Mesendoderm (in vitro differentiated cells): ENCODE data around the gene TGFBRAP1.

Experiments
- DNase-seq: peaks from one replicate; pipeline ENCODE4 v3.0.0; 2013
- H2AK5ac ChIP-seq: 2 replicates; pipeline ENCODE4 v1.6.1; 2013; ENCODE audit warnings: low read length, inconsistent platforms
- H2BK120ac ChIP-seq: 2 replicates; pipeline ENCODE4 v1.6.1; 2013; ENCODE audit warnings: low read depth, mild to moderate bottlenecking, low read length, moderate library complexity, mixed read lengths
- H2BK15ac ChIP-seq: replicated peaks from 2 replicates; pipeline ENCODE4 v1.6.1; 2013; ENCODE audit warnings: low read depth, mild to moderate bottlenecking, moderate library complexity
- H2BK5ac ChIP-seq: 2 replicates; pipeline ENCODE4 v1.6.1; 2013; ENCODE audit warnings: low read length, inconsistent platforms
- H3K18ac ChIP-seq: 2 replicates; pipeline ENCODE4 v1.6.1; 2013; ENCODE audit warnings: mild to moderate bottlenecking, low read length, mixed read lengths
- H3K23ac ChIP-seq: one replicate; pipeline ENCODE4 v1.6.1; 2013; ENCODE audit warnings: low read length
- H3K27ac ChIP-seq: 2 replicates; pipeline ENCODE4 v1.5.1; 2013; ENCODE audit warnings: low read depth, mild to moderate bottlenecking, inconsistent platforms, low read length, moderate library complexity
- H3K27me3 ChIP-seq: 2 replicates; pipeline ENCODE4 v1.6.1; 2013; ENCODE audit warnings: low read length, control low read depth, mild to moderate bottlenecking, inconsistent platforms; ENCODE audit not compliant: insufficient read depth, poor library complexity
- H3K36me3 ChIP-seq: 2 replicates; pipeline ENCODE4 v1.6.1; 2013; ENCODE audit warnings: low read length, inconsistent platforms; ENCODE audit not compliant: control insufficient read depth, insufficient read depth
- H3K4ac ChIP-seq: one replicate; pipeline ENCODE4 v1.6.1; 2013; ENCODE audit warnings: low read depth, mild to moderate bottlenecking, low read length, moderate library complexity
- H3K4me1 ChIP-seq: 2 replicates; pipeline ENCODE4 v1.6.1; 2013; ENCODE audit warnings: low read depth, low read length, inconsistent platforms; ENCODE audit not compliant: control insufficient read depth
- H3K4me2 ChIP-seq: 2 replicates; pipeline ENCODE4 v1.6.1; 2013; ENCODE audit warnings: low read length
- H3K4me3 ChIP-seq: 2 replicates; pipeline ENCODE4 v1.5.1; 2013; ENCODE audit warnings: mild to moderate bottlenecking, low read length
- H3K56ac ChIP-seq: one replicate; pipeline ENCODE4 v1.6.1; 2013; ENCODE audit warnings: low read length
- H3K79me1 ChIP-seq: 2 replicates; pipeline ENCODE4 v1.6.1; 2013; ENCODE audit warnings: low read length, inconsistent platforms
- H3K79me2 ChIP-seq: 2 replicates; pipeline ENCODE4 v1.6.1; 2013; ENCODE audit warnings: mild to moderate bottlenecking, low read length; ENCODE audit not compliant: control insufficient read depth, insufficient read depth
- H3K9ac ChIP-seq: 2 replicates; pipeline ENCODE4 v1.6.1; 2013; ENCODE audit warnings: low read length, inconsistent platforms
- H4K5ac ChIP-seq: one replicate; pipeline ENCODE4 v1.6.1; 2013; ENCODE audit warnings: low read length
- H4K8ac ChIP-seq: one replicate; pipeline ENCODE4 v1.6.1; 2013; ENCODE audit warnings: low read depth, mild to moderate bottlenecking, control low read depth, low read length, moderate library complexity
- WGBS: extraction: QIAGEN DNeasy Blood & Tissue Kit; methylation state at CpG from one replicate; pipeline ENCODE4 v1.1.7; 2013; ENCODE audit warnings: low lambda C conversion rate, missing lambda C conversion rate; ENCODE audit not compliant: insufficient coverage; ENCODE audit errors: extremely low coverage; 5-methylcytosine and 5-hydroxymethylcytosine counted together

TGFBRAP1 gene

GRCh38 chr2:105248316-105249070 lies 81.0 kb downstream of the TGFBRAP1 start:
- no peak overlapping the region for H3K18ac ChIP-seq
- H3K79me1 ChIP-seq, result no peaks in the 10 kb centered on the region
- no peak overlapping the region for H3K4ac ChIP-seq
- no peak overlapping the region for H2BK15ac ChIP-seq
- H3K4me2 ChIP-seq, result no peak overlapping the region
- no peak overlapping the region for H3K23ac ChIP-seq
- H3K9ac ChIP-seq, result no peak overlapping the region
- H2BK120ac ChIP-seq, result no peak overlapping the region
- no peak overlapping the region for H4K8ac ChIP-seq
- no peak overlapping the region for H2AK5ac ChIP-seq
- H3K27ac ChIP-seq, result no peak overlapping the region
- H2BK5ac ChIP-seq, result no peak overlapping the region
- no peaks in the 10 kb centered on the region for H3K79me2 ChIP-seq
- H3K27me3 ChIP-seq, result no peaks in the 10 kb centered on the region
- no peaks in the 10 kb centered on the region for H3K36me3 ChIP-seq
- WGBS, result no CpG with 5 or more reads among the region's 4 CpGs
- no peaks in the 10 kb centered on the region for H3K4me1 ChIP-seq
- H3K56ac ChIP-seq, result no peak overlapping the region
- no peak for DNase-seq
- no peak overlapping the region for H3K4me3 ChIP-seq
- no peak overlapping the region for H4K5ac ChIP-seq

- no peak overlapping the region for H4K5ac ChIP-seq
- no peaks in the 10 kb centered on the region for H3K79me2 ChIP-seq
- no peak overlapping the region for H3K23ac ChIP-seq
- H2BK5ac ChIP-seq, result no peak overlapping the region
- no peak overlapping the region for H3K27ac ChIP-seq
- H3K4ac ChIP-seq, result no peak overlapping the region
- no peaks in the 10 kb centered on the region for H3K4me1 ChIP-seq
- no peak overlapping the region for H2AK5ac ChIP-seq
- no CpG with 5 or more reads among the region's 3 CpGs for WGBS
- H3K36me3 ChIP-seq, result no peaks in the 10 kb centered on the region
- H3K79me1 ChIP-seq, result no peaks in the 10 kb centered on the region
- H2BK15ac ChIP-seq, result no peak overlapping the region
- no peak overlapping the region for H3K56ac ChIP-seq
- H3K4me2 ChIP-seq, result no peak overlapping the region
- no peaks in the 10 kb centered on the region for H3K27me3 ChIP-seq
- no peak for DNase-seq
- no peak overlapping the region for H4K8ac ChIP-seq
- no peak overlapping the region for H3K18ac ChIP-seq
- no peak overlapping the region for H2BK120ac ChIP-seq
- H3K9ac ChIP-seq, result no peak overlapping the region
- H3K4me3 ChIP-seq, result no peak overlapping the region
Measured at GRCh38 chr2:105244451-105244850, 85.1 kb downstream of the TGFBRAP1 start.

GRCh38 chr2:105243961-105244360 lies 85.6 kb downstream of the TGFBRAP1 start:
- no peak overlapping the region for H3K9ac ChIP-seq
- peak; percentile 61 for DNase-seq
- WGBS, result no CpG with 5 or more reads among the region's 5 CpGs

GRCh38 chr2:105242286-105242993 lies 87.1 kb downstream of the TGFBRAP1 start:
- Histone ChIP-seq H2BK120ac (no peak overlapping the region), H3K4me3 (no peak overlapping the region)

More at GRCh38 chr2:105243961-105244360, 85.6 kb downstream of the TGFBRAP1 start:
- no peaks in the 10 kb centered on the region for H3K27me3 ChIP-seq
- H2BK5ac ChIP-seq, result no peak overlapping the region
- no peak overlapping the region for H3K4me3 ChIP-seq
- H3K23ac ChIP-seq, result no peak overlapping the region
- H3K79me2 ChIP-seq, result no peaks in the 10 kb centered on the region
- no peaks in the 10 kb centered on the region for H3K79me1 ChIP-seq
- no peak overlapping the region for H4K5ac ChIP-seq
- H4K8ac ChIP-seq, result no peak overlapping the region
- no peak overlapping the region for H3K4me2 ChIP-seq
- H2BK15ac ChIP-seq, result no peak overlapping the region
- no peaks in the 10 kb centered on the region for H3K4me1 ChIP-seq
- H2BK120ac ChIP-seq, result no peak overlapping the region
- no peak overlapping the region for H3K27ac ChIP-seq
- no peak overlapping the region for H3K18ac ChIP-seq
- no peak overlapping the region for H2AK5ac ChIP-seq
- H3K36me3 ChIP-seq, result no peaks in the 10 kb centered on the region
- no peak overlapping the region for H3K56ac ChIP-seq
- H3K4ac ChIP-seq, result no peak overlapping the region

GRCh38 chr2:105241443-105241842 lies 88.1 kb downstream of the TGFBRAP1 start, which contains the start of gene GPR45:
TSS of gene GPR45 (plus strand) at chr2:105241743. CDS start at chr2:105241859, 116 bp downstream.
- no peak within 1 kb of the TSS for H2BK5ac ChIP-seq
- no peaks in the 10 kb centered on the region for H3K27me3 ChIP-seq
- no peak within 1 kb of the TSS for H2BK120ac ChIP-seq
- no peak within 1 kb of the TSS for H4K5ac ChIP-seq
- H3K4ac ChIP-seq, result no peak within 1 kb of the TSS
- H3K4me3 ChIP-seq, result no peak within 1 kb of the TSS
- H3K4me1 ChIP-seq, result no peaks in the 10 kb centered on the region
- H3K9ac ChIP-seq, result no peak within 1 kb of the TSS
- H3K79me2 ChIP-seq, result no peaks in the 10 kb centered on the region
- no CpG with 5 or more reads among the region's 10 CpGs for WGBS
- DNase-seq, result no peak
- no peak within 1 kb of the TSS for H3K27ac ChIP-seq
- no peak within 1 kb of the TSS for H3K4me2 ChIP-seq
- no peaks in the 10 kb centered on the region for H3K79me1 ChIP-seq
- H4K8ac ChIP-seq, result no peak within 1 kb of the TSS
- H3K56ac ChIP-seq, result no peak within 1 kb of the TSS
- no peak within 1 kb of the TSS for H2BK15ac ChIP-seq
- no peaks in the 10 kb centered on the region for H3K36me3 ChIP-seq
- H3K18ac ChIP-seq, result no peak within 1 kb of the TSS
- H2AK5ac ChIP-seq, result no peak within 1 kb of the TSS
- H3K23ac ChIP-seq, result peak within 1 kb of the TSS; percentile 15

More at GRCh38 chr2:105242286-105242993, 87.1 kb downstream of the TGFBRAP1 start:
- H4K5ac ChIP-seq, result no peak overlapping the region
- H3K18ac ChIP-seq, result no peak overlapping the region
- no peak overlapping the region for H3K9ac ChIP-seq
- H3K23ac ChIP-seq, result no peak overlapping the region
- H3K56ac ChIP-seq, result no peak overlapping the region
- H3K79me2 ChIP-seq, result no peaks in the 10 kb centered on the region
- H2BK5ac ChIP-seq, result no peak overlapping the region
- no CpG with 5 or more reads among the region's 50 CpGs for WGBS
- no peak overlapping the region for H3K4me2 ChIP-seq
- no peak overlapping the region for H2AK5ac ChIP-seq
- no peaks in the 10 kb centered on the region for H3K79me1 ChIP-seq
- H3K36me3 ChIP-seq, result no peaks in the 10 kb centered on the region
- no peak overlapping the region for H3K27ac ChIP-seq
- no peak overlapping the region for H4K8ac ChIP-seq
- H2BK15ac ChIP-seq, result no peak overlapping the region
- DNase-seq, result no peak
- no peaks in the 10 kb centered on the region for H3K4me1 ChIP-seq
- no peaks in the 10 kb centered on the region for H3K27me3 ChIP-seq
- no peak overlapping the region for H3K4ac ChIP-seq
